IMR-90 (cell line): Measurements from ENCODE around the gene PSMD11. TPM values are rescaled to one million over a fixed set of nuclear protein-coding genes. Genes with fewer than 3 reads are reported as not detected.

Experiments used
- ATAC-seq: fragments of 200-7000 bp; cut with Tn5 transposase; 2 replicates; pipeline ENCODE4 v1.9.1; 2020; ENCODE audit warnings: low read depth, mild to moderate bottlenecking, moderate library complexity
- BruUV-seq: library from RNA; stranded (reverse); fragments of 400-500 nt; replicated peaks from 2 replicates; lab custom pipeline; 2021; lab: Mats Ljungman, UMichigan
- CTCF ChIA-PET: fragments of 300-600 bp; formaldehyde crosslinking; extraction: SDS; loops from one replicate; lab custom pipeline; 2021; ENCODE audit warnings: antibody characterized with exemption; lab: Yijun Ruan, JAX
- POLR2A ChIA-PET: fragments of 300-600 bp; sonication (Branson Sonifier 250); formaldehyde crosslinking; loops from one replicate; lab custom pipeline; 2022; ENCODE audit warnings: antibody characterized with exemption; ENCODE audit not compliant: unreplicated experiment; lab: Charles Lee
- DNase-seq: peaks from one replicate; pipeline ENCODE4 v3.0.0; 2013
- H2AFZ ChIP-seq: replicated peaks from 2 replicates; pipeline ENCODE3; 2013; ENCODE audit warnings: low read length, mild to moderate bottlenecking; ENCODE audit not compliant: poor library complexity
- H2AK5ac ChIP-seq: 2 replicates; pipeline ENCODE4 v1.6.1; 2013; ENCODE audit warnings: low read depth, low read length, inconsistent platforms
- H2AK9ac ChIP-seq: replicated peaks from 2 replicates; pipeline ENCODE3; 2013; ENCODE audit warnings: mild to moderate bottlenecking, low read depth, low read length, moderate library complexity; ENCODE audit not compliant: poor library complexity
- H2BK120ac ChIP-seq: 2 replicates; pipeline ENCODE4 v1.6.1; 2013; ENCODE audit warnings: low read depth, low read length, inconsistent platforms
- H2BK15ac ChIP-seq: 3 replicates; pipeline ENCODE4 v1.6.1; 2013; ENCODE audit warnings: low read depth, low read length, inconsistent platforms
- H2BK20ac ChIP-seq: 2 replicates; pipeline ENCODE4 v1.6.1; 2013; ENCODE audit warnings: low read depth, mild to moderate bottlenecking, inconsistent platforms, low read length, moderate library complexity
- H2BK5ac ChIP-seq: 2 replicates; pipeline ENCODE4 v1.6.1; 2013; ENCODE audit warnings: mild to moderate bottlenecking, low read depth, low read length, inconsistent platforms; ENCODE audit not compliant: poor library complexity, severe bottlenecking
- H3K14ac ChIP-seq: replicated peaks from 2 replicates; pipeline ENCODE4 v1.6.1; 2013; ENCODE audit warnings: low read depth, low read length, inconsistent platforms
- H3K18ac ChIP-seq: 2 replicates; pipeline ENCODE4 v1.6.1; 2013; ENCODE audit warnings: low read depth, low read length, control low read depth
- H3K23ac ChIP-seq: 2 replicates; pipeline ENCODE4 v1.6.1; 2013; ENCODE audit warnings: low read depth, low read length, inconsistent platforms
- H3K27ac ChIP-seq: 2 replicates; pipeline ENCODE4 v1.5.1; 2013; ENCODE audit warnings: mild to moderate bottlenecking, control low read depth, low read length; ENCODE audit not compliant: insufficient read depth
- H3K27me3 ChIP-seq: 2 replicates; pipeline ENCODE4 v1.6.1; 2013; ENCODE audit warnings: low read length; ENCODE audit not compliant: control insufficient read depth, insufficient read depth
- H3K36me3 ChIP-seq: 2 replicates; pipeline ENCODE4 v1.6.1; 2013; ENCODE audit warnings: low read length, mixed read lengths; ENCODE audit not compliant: control insufficient read depth, insufficient read depth
- H3K4ac ChIP-seq: 2 replicates; pipeline ENCODE4 v1.6.1; 2013; ENCODE audit warnings: low read depth, low read length, inconsistent platforms
- H3K4me1 ChIP-seq: 2 replicates; pipeline ENCODE4 v1.6.1; 2013; ENCODE audit warnings: low read length, mixed read lengths; ENCODE audit not compliant: control insufficient read depth, insufficient read depth
- H3K4me2 ChIP-seq: 2 replicates; pipeline ENCODE4 v1.6.1; 2013; ENCODE audit warnings: low read depth, mild to moderate bottlenecking, control low read depth, low read length, moderate library complexity
- H3K4me3 ChIP-seq: 2 replicates; pipeline ENCODE4 v1.5.1; 2013; ENCODE audit warnings: low read depth, mild to moderate bottlenecking, control low read depth, low read length, moderate library complexity; ENCODE audit not compliant: insufficient read depth
- H3K56ac ChIP-seq: 2 replicates; pipeline ENCODE4 v1.6.1; 2013; ENCODE audit warnings: low read length, inconsistent platforms; ENCODE audit not compliant: insufficient read depth; ENCODE audit errors: extremely low read depth
- H3K79me1 ChIP-seq, 2 experiments: 2 replicates each; pipeline ENCODE4 v1.6.1; 2013; ENCODE audit warnings: low read length in 2 of 2, inconsistent platforms in 1 of 2, low read depth in 1 of 2
- H3K9ac ChIP-seq: 2 replicates; pipeline ENCODE4 v1.6.1; 2013; ENCODE audit warnings: low read depth, low read length, control low read depth
- H3K9me1 ChIP-seq: 2 replicates; pipeline ENCODE4 v1.6.1; 2013; ENCODE audit warnings: low read length, inconsistent platforms; ENCODE audit not compliant: insufficient read depth
- H3K9me3 ChIP-seq: 2 replicates; pipeline ENCODE4 v1.6.1; 2013; ENCODE audit warnings: low read length; ENCODE audit not compliant: control insufficient read depth, insufficient read depth
- H4K20me1 ChIP-seq: 2 replicates; pipeline ENCODE4 v1.6.1; 2013; ENCODE audit warnings: low read length, inconsistent platforms; ENCODE audit not compliant: insufficient read depth
- H4K5ac ChIP-seq: 2 replicates; pipeline ENCODE4 v1.6.1; 2013; ENCODE audit warnings: mild to moderate bottlenecking, low read depth, low read length, control low read depth
- H4K8ac ChIP-seq, 2 experiments: 2 replicates each; pipeline ENCODE4 v1.6.1; 2013; ENCODE audit warnings: low read depth in 2 of 2, low read length in 2 of 2, control low read depth in 1 of 2, inconsistent platforms in 1 of 2
- H4K91ac ChIP-seq: 2 replicates; pipeline ENCODE4 v1.6.1; 2013; ENCODE audit warnings: low read depth, low read length, inconsistent platforms; ENCODE audit not compliant: insufficient read depth
- BHLHE40 ChIP-seq: fragments of 150-350 bp; IDR thresholded peaks from 2 replicates; pipeline ENCODE4 v1.6.1; 2016; ENCODE audit warnings: mild to moderate bottlenecking, low read depth, low read length
- CEBPB ChIP-seq: IDR thresholded peaks from 2 replicates; pipeline ENCODE4 v1.6.1; 2012; ENCODE audit warnings: low read depth, low read length, improper control_type of control experiment
- CHD1 ChIP-seq: IDR thresholded peaks from 2 replicates; pipeline ENCODE4 v1.6.1; 2012; ENCODE audit warnings: low read depth, low read length, improper control_type of control experiment
- CTCF ChIP-seq: conservative IDR thresholded peaks from 2 replicates; pipeline ENCODE4 v1.5.1; 2012; ENCODE audit warnings: mild to moderate bottlenecking, low read depth, low read length, improper control_type of control experiment
- FOS ChIP-seq: fragments of 150-350 bp; IDR thresholded peaks from 2 replicates; pipeline ENCODE4 v1.6.1; 2016; ENCODE audit warnings: low read depth, low read length
- MAFK ChIP-seq: IDR thresholded peaks from 2 replicates; pipeline ENCODE4 v1.6.1; 2012; ENCODE audit warnings: low read depth, low read length, improper control_type of control experiment
- MXI1 ChIP-seq: IDR thresholded peaks from 2 replicates; pipeline ENCODE4 v1.6.1; 2012; ENCODE audit warnings: low read depth, mild to moderate bottlenecking, low read length, moderate library complexity, borderline replicate concordance
- NFE2L2 ChIP-seq: fragments of 150-350 bp; IDR thresholded peaks from 2 replicates; pipeline ENCODE4 v1.6.1; 2016; ENCODE audit warnings: low read depth, mild to moderate bottlenecking, low read length
- RAD21 ChIP-seq: IDR thresholded peaks from 2 replicates; pipeline ENCODE4 v1.6.1; 2012; ENCODE audit warnings: low read length, improper control_type of control experiment
- RCOR1 ChIP-seq: IDR thresholded peaks from 2 replicates; pipeline ENCODE4 v1.6.1; 2012; ENCODE audit warnings: mild to moderate bottlenecking, low read length, improper control_type of control experiment; ENCODE audit not compliant: insufficient replicate concordance
- RFX5 ChIP-seq: IDR thresholded peaks from 2 replicates; pipeline ENCODE4 v1.8.0; 2012; ENCODE audit warnings: low read depth, mild to moderate bottlenecking, low read length, moderate library complexity
- SMC3 ChIP-seq: fragments of 150-350 bp; IDR thresholded peaks from 2 replicates; pipeline ENCODE4 v1.6.1; 2016; ENCODE audit warnings: low read depth, mild to moderate bottlenecking, antibody characterized with exemption, low read length, moderate library complexity
- WGBS, 2 experiments: methylation state at CpG; one replicate each; pipeline versions ENCODE4 v1.1.5 to v1.1.7; 2013; ENCODE audit warnings: missing lambda C conversion rate in 2 of 2; ENCODE audit not compliant: insufficient read length in 1 of 2; ENCODE audit errors: extremely low coverage in 2 of 2; 5-methylcytosine and 5-hydroxymethylcytosine counted together
- dilution Hi-C: fragments of 300-500 bp; cut with HindIII; formaldehyde crosslinking; loops from one replicate; pipeline ENCODE4 v1.14.3; 2018; ENCODE audit warnings: low sequenced_read_pairs; ENCODE audit not compliant: unreplicated experiment
- in situ Hi-C: fragments of 300-500 bp; cut with MboI; formaldehyde crosslinking; loops from 3 replicates; pipeline ENCODE4 v1.14.3; 2019; ENCODE audit warnings: low sequenced_read_pairs, inconsistent platforms, mixed read lengths
- intact Hi-C: fragments of 100-400 bp; cut with micrococcal nuclease; formaldehyde crosslinking; loops from 2 replicates; pipeline ENCODE4 v1.10.0; 2022
- polyA plus RNA-seq, 3 experiments: library from polyadenylated mRNA; depleted of rRNA; stranded (reverse); fragments of >200 nt; gene quantifications; 2 replicates each; pipeline ENCODE4 v1.2.3, GENCODE V29; 2012; ENCODE audit warnings: low replicate concordance in 1 of 3
- total RNA-seq: library from RNA; depleted of rRNA; stranded (reverse); fragments of >200 nt; gene quantifications from 2 replicates; pipeline ENCODE4 v1.2.3, GENCODE V29; 2012
- TF ChIP-seq, protein P1 (sequence below): fragments of 150-350 bp; IDR thresholded peaks from 2 replicates; pipeline ENCODE4 v1.6.1; 2017; ENCODE audit warnings: mild to moderate bottlenecking, antibody characterized with exemption, low read length, low read depth
- TF ChIP-seq, protein P2 (sequence below): fragments of 150-350 bp; IDR thresholded peaks from 2 replicates; pipeline ENCODE4 v1.6.1; 2016; ENCODE audit warnings: low read depth, mild to moderate bottlenecking, low read length, moderate library complexity, borderline replicate concordance

Gene PSMD11
- total and polyA plus RNA-seq, 2 of the 4 experiments (the other 2 are of a cell fraction): 64.7 to 85.9 TPM

DNA sequence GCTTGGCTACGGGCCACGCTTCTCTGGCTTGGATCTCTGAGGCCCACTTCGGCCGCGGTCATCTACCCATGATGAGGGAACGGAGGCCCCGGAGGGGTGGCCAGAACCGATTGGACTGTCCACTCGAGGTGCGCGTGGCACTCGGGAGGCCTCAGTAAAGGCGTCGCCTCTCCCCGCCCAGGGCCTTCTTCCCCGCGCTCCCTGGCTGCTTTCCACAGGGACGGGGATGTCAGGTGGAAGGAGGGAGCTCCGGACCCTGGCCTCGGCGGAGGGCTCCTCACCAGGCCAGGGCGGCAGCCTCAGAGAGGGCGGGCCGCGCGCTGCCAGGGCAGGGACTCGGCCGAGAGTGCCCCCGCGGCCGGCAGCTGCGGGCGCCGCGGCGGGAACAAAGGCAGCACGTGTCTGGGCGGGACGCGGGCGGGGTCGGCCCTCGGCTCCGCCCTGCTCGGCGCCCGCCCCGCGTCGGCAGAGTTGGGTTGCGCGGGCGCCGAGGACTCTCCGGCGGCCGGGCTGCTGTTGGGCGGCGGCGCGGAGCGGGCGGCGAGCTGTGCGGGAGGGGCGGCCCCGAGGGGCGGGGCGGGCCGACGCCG lies 41.9 kb downstream of the PSMD11 start:
- no peak overlapping the region for H3K9ac ChIP-seq
- peak; percentile 84 for ATAC-seq
- intact Hi-C loops: loop anchor here (5.0 kb wide), 1 partner anchor 171 kb away; no protein-coding TSS in a partner anchor
- TF ChIP-seq CEBPB (no peak), CTCF (no peak), MAFK (no peak), NFE2L2 (no peak), RCOR1 (no peak), RFX5 (no peak), CHD1 (no peak), BHLHE40 (peak; percentile 93), SMC3 (no peak), MXI1 (no peak), FOS (no peak), RAD21 (no peak)
- TF ChIP-seq, protein P1, sequence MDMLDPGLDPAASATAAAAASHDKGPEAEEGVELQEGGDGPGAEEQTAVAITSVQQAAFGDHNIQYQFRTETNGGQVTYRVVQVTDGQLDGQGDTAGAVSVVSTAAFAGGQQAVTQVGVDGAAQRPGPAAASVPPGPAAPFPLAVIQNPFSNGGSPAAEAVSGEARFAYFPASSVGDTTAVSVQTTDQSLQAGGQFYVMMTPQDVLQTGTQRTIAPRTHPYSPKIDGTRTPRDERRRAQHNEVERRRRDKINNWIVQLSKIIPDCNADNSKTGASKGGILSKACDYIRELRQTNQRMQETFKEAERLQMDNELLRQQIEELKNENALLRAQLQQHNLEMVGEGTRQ: peak; percentile 76
- TF ChIP-seq, protein P2, sequence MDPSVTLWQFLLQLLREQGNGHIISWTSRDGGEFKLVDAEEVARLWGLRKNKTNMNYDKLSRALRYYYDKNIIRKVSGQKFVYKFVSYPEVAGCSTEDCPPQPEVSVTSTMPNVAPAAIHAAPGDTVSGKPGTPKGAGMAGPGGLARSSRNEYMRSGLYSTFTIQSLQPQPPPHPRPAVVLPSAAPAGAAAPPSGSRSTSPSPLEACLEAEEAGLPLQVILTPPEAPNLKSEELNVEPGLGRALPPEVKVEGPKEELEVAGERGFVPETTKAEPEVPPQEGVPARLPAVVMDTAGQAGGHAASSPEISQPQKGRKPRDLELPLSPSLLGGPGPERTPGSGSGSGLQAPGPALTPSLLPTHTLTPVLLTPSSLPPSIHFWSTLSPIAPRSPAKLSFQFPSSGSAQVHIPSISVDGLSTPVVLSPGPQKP: no peak

More for the DNA sequence above, 41.9 kb downstream of the PSMD11 start:
- dilution Hi-C loops (no loop called here), in situ Hi-C loops (loop anchor here (25.0 kb wide), 1 partner anchor 276 kb away; no protein-coding TSS in a partner anchor)
- ChIA-PET CTCF (no interaction called here), POLR2A (interaction anchor here (0.6 kb wide), 1 partner anchor 37 kb away, joined by 3 read pairs; no protein-coding TSS in a partner anchor)
- peaks cover 4% of the 10 kb centered on the region; the same call in 1 of the 2 replicates for H4K20me1 ChIP-seq
- no peaks in the 10 kb centered on the region for H3K27me3 ChIP-seq
- H3K4ac ChIP-seq: 0 out of 2 replicates have a peak overlapping the region, but pooled peaks have one; percentile 25
- no peak overlapping the region; the same call in 1 of the 2 replicates for H4K5ac ChIP-seq
- peak overlapping the region; percentile 91 for H3K4me3 ChIP-seq
- H2AK5ac ChIP-seq: 0 out of 2 replicates have a peak overlapping the region, but pooled peaks have one; percentile 47
- H3K9me1 ChIP-seq: peaks cover 4% of the 10 kb centered on the region
- H3K23ac ChIP-seq: no peak overlapping the region
- H3K56ac ChIP-seq: no peak overlapping the region
- H3K14ac ChIP-seq: no peak overlapping the region
- H4K91ac ChIP-seq: no peak overlapping the region
- H2BK5ac ChIP-seq: no peak overlapping the region
- no peak overlapping the region for H2BK15ac ChIP-seq
- peaks cover 5% of the 10 kb centered on the region; the same call in 1 of the 2 replicates for H3K4me1 ChIP-seq
- DNase-seq: peak; percentile 61
- peak overlapping the region; percentile 70 for H2AK9ac ChIP-seq
- H3K18ac ChIP-seq: no peak overlapping the region
- H3K36me3 ChIP-seq: peaks cover 9% of the 10 kb centered on the region; the same call in 1 of the 2 replicates
- H3K9me3 ChIP-seq: no peaks in the 10 kb centered on the region
- no peak overlapping the region for H2BK120ac ChIP-seq
- 20% methylated on average over 27 of the region's 72 CpGs; no CpG with 5 or more reads in 1 of the 2 experiments for WGBS, 2 experiments
- H2BK20ac ChIP-seq: no peak overlapping the region
- H4K8ac ChIP-seq: peak overlapping the region; percentile 43 to 52; a peak in 1 of 4 replicates
- no peak overlapping the region; the same call in 1 of the 2 replicates for H3K27ac ChIP-seq
- H3K79me1 ChIP-seq: peaks cover 0 to 6% of the 10 kb centered on the region in 2 experiments; a peak in 2 of 4 replicates
- H2AFZ ChIP-seq: peak overlapping the region; percentile 93
- no TSS peak for BruUV-seq
- H3K4me2 ChIP-seq: peak overlapping the region; percentile 43; the same call in 1 of the 2 replicates
